Neural crest cell (in vitro differentiated cells): ENCODE data around the gene ICAM2. TPM values are rescaled to one million over a fixed set of nuclear protein-coding genes. Genes with fewer than 3 reads are reported as not detected.
A peak's percentile ranks its signal among the peaks of the same experiment; 100 is the strongest.

Source experiments
- DNase-seq: peaks from one replicate; pipeline ENCODE4 v3.0.0; 2021; ENCODE audit warnings: low read depth, mixed read lengths, low spot score
- H3K27ac Mint-ChIP-seq: one replicate; pipeline ENCODE4 v1.8.0; 2021; ENCODE audit warnings: mild to moderate bottlenecking, mixed read lengths; ENCODE audit not compliant: unreplicated experiment
- H3K27me3 Mint-ChIP-seq: 2 replicates; pipeline ENCODE4 v1.8.0; 2021; ENCODE audit warnings: low read depth, mild to moderate bottlenecking, mixed read lengths
- H3K36me3 Mint-ChIP-seq: 2 replicates; pipeline ENCODE4 v1.8.0; 2021; ENCODE audit warnings: low read depth, mild to moderate bottlenecking, mixed read lengths
- H3K4me1 Mint-ChIP-seq: 2 replicates; pipeline ENCODE4 v1.8.0; 2021; ENCODE audit warnings: mixed read lengths
- H3K4me3 Mint-ChIP-seq: one replicate; pipeline ENCODE4 v1.8.0; 2021; ENCODE audit warnings: mild to moderate bottlenecking, mixed read lengths
- H3K9me3 Mint-ChIP-seq: 2 replicates; pipeline ENCODE4 v1.8.0; 2021; ENCODE audit warnings: mixed read lengths
- total RNA-seq: library from RNA; stranded (reverse); gene quantifications from 2 replicates; pipeline ENCODE4 v1.2.1, GENCODE V29; 2021
- TF ChIP-seq, protein P1 (sequence below): fragments of 200-600 bp; sonication (generic); conservative IDR thresholded peaks from 2 replicates; pipeline ENCODE4 v1.5.0; 2021; ENCODE audit warnings: antibody characterized with exemption, mild to moderate bottlenecking

Gene ICAM2
- total RNA-seq, 1 donor from 2014 or later, result not detected

- Mint-ChIP-seq H3K27ac (no peak overlapping the region), H3K9me3 (no peaks in the 10 kb centered on the region), H3K36me3 (peaks cover 2% of the 10 kb centered on the region), H3K4me3 (no peak overlapping the region), H3K27me3 (no peaks in the 10 kb centered on the region), H3K4me1 (no peaks in the 10 kb centered on the region)
- no peak for DNase-seq
- TF ChIP-seq, protein P1, sequence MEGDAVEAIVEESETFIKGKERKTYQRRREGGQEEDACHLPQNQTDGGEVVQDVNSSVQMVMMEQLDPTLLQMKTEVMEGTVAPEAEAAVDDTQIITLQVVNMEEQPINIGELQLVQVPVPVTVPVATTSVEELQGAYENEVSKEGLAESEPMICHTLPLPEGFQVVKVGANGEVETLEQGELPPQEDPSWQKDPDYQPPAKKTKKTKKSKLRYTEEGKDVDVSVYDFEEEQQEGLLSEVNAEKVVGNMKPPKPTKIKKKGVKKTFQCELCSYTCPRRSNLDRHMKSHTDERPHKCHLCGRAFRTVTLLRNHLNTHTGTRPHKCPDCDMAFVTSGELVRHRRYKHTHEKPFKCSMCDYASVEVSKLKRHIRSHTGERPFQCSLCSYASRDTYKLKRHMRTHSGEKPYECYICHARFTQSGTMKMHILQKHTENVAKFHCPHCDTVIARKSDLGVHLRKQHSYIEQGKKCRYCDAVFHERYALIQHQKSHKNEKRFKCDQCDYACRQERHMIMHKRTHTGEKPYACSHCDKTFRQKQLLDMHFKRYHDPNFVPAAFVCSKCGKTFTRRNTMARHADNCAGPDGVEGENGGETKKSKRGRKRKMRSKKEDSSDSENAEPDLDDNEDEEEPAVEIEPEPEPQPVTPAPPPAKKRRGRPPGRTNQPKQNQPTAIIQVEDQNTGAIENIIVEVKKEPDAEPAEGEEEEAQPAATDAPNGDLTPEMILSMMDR, result no peak
Measured at GRCh38 chr17:64045176-64045575, 24.7 kb upstream of the ICAM2 start.

DNA sequence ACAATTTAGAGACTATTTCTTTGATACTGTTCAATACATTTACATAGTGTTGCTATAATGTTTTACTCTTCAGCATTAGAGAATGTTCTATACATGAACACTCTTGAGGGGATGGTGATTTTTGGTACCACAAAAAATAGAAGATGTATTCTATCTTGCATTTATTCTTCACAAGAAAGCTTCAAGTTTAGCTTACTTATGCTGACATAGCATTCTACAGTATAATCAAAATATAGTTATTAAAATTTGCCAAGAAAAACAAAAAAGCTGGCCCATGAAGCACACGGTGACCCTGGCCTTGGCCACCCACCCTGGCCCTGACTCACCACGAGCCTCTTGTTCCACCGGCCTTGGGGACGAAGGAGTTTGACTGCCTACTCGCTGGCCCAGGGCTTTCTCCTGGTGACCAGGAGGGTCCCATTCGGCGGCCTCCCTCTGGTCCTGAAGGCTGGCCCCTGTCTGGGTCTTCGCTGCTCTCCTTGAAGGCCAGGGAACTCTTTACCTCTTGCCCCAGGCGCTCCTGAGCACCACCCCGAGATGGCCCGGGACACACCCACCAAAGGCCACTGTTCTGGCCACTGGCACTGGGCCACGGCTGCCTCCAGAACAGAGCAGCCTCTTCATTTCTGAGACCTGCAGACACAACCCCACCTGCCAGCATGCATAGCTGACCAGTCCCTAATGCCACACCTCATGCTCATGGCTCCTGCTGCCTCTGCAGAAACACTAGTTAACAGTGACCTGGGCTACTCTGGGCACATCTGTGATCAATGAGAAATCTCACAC is 22.5 kb upstream of the ICAM2 start:
- no peak overlapping the region for H3K4me3 Mint-ChIP-seq
- H3K36me3 Mint-ChIP-seq, result peaks cover 2% of the 10 kb centered on the region
- no peak for DNase-seq
- H3K9me3 Mint-ChIP-seq, result no peaks in the 10 kb centered on the region
- no peaks in the 10 kb centered on the region for H3K27me3 Mint-ChIP-seq
- no peak overlapping the region for H3K27ac Mint-ChIP-seq
- TF ChIP-seq, protein P1, result no peak
- H3K4me1 Mint-ChIP-seq, result no peaks in the 10 kb centered on the region

GRCh38 chr17:64041912-64042311 is 21.5 kb upstream of the ICAM2 start:
- Mint-ChIP-seq H3K36me3 (peaks cover 2% of the 10 kb centered on the region), H3K27me3 (no peaks in the 10 kb centered on the region), H3K4me3 (no peak overlapping the region), H3K9me3 (no peaks in the 10 kb centered on the region), H3K4me1 (no peaks in the 10 kb centered on the region), H3K27ac (peak overlapping the region; percentile 21)
- DNase-seq, result no peak
- TF ChIP-seq, protein P1, result no peak

GRCh38 chr17:64040206-64040605 is 19.8 kb upstream of the ICAM2 start:
- H3K4me3 Mint-ChIP-seq, result no peak overlapping the region
- H3K27ac Mint-ChIP-seq, result no peak overlapping the region
- no peaks in the 10 kb centered on the region for H3K9me3 Mint-ChIP-seq
- no peaks in the 10 kb centered on the region for H3K4me1 Mint-ChIP-seq
- H3K36me3 Mint-ChIP-seq, result peaks cover 2% of the 10 kb centered on the region
- DNase-seq, result no peak
- H3K27me3 Mint-ChIP-seq, result no peaks in the 10 kb centered on the region
- TF ChIP-seq, protein P1, result no peak

- no peaks in the 10 kb centered on the region for H3K27me3 Mint-ChIP-seq
- H3K4me3 Mint-ChIP-seq, result no peak overlapping the region
- no peak for DNase-seq
- H3K9me3 Mint-ChIP-seq, result no peaks in the 10 kb centered on the region
- H3K36me3 Mint-ChIP-seq, result peaks cover 2% of the 10 kb centered on the region
- no peak overlapping the region for H3K27ac Mint-ChIP-seq
- TF ChIP-seq, protein P1, result no peak
- no peaks in the 10 kb centered on the region for H3K4me1 Mint-ChIP-seq
Measured at GRCh38 chr17:64039106-64039400, 18.6 kb upstream of the ICAM2 start.
